IPS-18c (cell line): Measurements from ENCODE around the gene CDR2L.

Source experiments
- H3K4me3 ChIP-seq: 2 replicates; pipeline ENCODE4 v1.7.0; 2013; ENCODE audit warnings: low read depth, mild to moderate bottlenecking, low read length, moderate library complexity; ENCODE audit not compliant: insufficient read depth
- H3K9me3 ChIP-seq: one replicate; pipeline ENCODE4 v1.6.1; 2013; ENCODE audit warnings: mild to moderate bottlenecking, low read length, moderate library complexity; ENCODE audit not compliant: control insufficient read depth, insufficient read depth

The CDR2L gene

DNA sequence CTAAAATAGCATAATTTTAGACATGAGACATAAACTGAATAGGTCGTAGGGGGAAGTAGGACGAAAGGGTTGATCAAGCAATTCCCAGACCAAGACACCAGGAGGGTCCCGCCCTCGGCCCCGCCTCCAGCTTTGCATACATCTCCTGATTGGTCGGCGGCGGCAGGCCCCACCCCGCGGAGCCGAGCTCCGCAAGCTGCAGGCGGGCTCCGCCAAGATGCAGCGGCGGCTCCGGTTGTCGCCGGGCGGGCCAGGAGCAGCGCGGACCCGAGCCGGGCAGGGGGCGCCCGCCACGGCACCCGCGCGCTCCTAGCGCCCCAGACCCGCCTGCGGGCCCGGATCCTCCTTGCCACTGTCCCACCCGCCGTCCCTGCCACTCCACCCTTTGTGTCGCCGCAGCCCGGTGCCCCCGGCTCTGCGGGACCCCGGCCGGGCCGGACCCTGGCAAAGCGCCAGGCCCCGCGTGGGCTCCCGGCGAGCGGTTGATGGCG, at the start of gene CDR2L:
Gene CDR2L (plus strand): TSS at position 215 of the 491 bp plus-strand sequence. CDS start 412 bp downstream, outside the sequence.
- no peaks in the 10 kb centered on the region for H3K9me3 ChIP-seq

DNA sequence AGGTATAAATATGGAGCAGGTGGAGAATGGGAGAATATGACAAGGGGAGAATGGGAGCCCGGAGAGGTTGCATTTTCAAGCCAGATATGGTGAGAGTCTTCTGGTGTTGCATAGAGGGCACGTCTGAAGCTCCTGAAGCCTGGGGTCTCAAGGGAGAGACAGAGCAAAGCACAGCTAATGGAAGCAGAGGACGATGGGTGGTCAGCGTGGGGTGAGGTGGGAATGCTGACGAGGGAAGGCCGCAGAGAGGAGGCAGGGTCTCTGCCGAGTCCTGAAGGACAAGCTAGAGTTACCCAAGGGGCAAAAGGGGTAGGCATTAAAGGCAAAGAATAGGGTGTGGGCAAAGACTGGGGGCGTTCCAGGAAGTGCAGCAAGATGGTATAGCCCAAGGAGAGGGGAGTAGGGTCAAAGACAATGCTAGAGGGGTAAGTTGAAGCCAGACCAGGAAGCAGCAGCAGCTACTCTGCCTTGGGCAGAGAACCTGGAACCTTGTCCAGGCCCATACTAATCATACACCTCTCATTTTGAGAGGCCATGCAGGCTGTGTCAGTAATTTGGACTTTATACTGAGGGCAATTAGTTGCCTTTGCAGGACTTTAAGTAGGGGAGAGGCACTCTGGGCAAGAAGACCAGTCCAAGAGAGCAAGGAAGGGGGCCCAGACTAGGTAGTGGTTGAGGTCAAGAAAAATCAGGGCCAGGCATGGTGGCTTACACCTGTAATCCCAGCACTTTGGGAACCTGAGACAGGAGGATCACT, 49.1 kb upstream of the CDR2L start:
- Histone ChIP-seq H3K9me3 (no peaks in the 10 kb centered on the region), H3K4me3 (no peak overlapping the region)

More for the DNA sequence above, at the start of gene CDR2L:
- H3K4me3 ChIP-seq = peak within 1 kb of the TSS; percentile 88

DNA sequence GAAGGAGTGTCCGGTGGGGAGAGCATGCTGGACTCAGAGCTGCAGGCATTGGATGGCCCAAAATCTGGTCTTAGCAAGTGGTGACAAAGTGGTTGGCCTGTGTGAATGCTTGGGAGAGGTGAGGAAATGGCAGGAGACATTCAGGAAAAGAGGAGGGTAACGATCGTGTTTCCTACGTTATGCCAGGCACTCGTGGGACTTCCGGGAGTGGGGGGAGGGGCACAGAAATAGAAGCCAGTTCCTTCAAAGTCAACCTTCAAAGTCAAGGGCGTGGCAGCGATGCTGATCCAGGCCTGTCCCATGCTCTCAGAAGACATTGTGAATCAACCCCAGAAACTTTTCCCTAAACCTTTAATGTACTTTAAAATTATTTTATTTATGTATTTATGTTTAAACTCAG, 47.9 kb upstream of the CDR2L start:
- H3K9me3 ChIP-seq = no peaks in the 10 kb centered on the region
- H3K4me3 ChIP-seq = no peak overlapping the region

DNA sequence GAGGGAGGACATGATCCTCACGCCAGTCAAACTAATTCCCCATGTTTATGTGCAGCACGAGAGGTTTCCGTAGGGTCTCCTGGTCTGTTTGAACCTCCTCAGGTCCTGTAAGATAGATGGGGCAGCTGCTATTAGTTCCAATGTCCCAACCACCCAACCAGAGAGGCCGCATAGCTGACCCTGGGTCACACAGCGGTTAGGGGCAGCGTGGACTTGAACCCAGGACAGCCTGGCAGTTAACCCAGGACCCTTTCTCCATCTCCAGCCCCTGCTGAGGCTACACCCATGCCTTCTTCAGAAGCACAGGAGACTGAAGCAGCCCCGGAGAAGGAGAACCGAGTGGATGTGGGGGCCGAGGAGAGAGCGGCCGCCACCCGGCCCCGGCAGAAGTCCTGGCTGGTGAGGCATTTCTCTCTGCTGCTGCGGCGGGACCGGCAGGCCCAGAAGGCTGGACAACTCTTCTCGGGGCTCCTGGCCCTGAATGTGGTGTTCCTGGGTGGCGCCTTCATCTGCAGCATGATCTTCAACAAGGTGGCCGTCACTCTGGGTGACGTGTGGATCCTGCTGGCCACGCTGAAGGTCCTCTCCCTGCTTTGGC, 46.2 kb upstream of the CDR2L start:
- H3K4me3 ChIP-seq = no peak overlapping the region

DNA sequence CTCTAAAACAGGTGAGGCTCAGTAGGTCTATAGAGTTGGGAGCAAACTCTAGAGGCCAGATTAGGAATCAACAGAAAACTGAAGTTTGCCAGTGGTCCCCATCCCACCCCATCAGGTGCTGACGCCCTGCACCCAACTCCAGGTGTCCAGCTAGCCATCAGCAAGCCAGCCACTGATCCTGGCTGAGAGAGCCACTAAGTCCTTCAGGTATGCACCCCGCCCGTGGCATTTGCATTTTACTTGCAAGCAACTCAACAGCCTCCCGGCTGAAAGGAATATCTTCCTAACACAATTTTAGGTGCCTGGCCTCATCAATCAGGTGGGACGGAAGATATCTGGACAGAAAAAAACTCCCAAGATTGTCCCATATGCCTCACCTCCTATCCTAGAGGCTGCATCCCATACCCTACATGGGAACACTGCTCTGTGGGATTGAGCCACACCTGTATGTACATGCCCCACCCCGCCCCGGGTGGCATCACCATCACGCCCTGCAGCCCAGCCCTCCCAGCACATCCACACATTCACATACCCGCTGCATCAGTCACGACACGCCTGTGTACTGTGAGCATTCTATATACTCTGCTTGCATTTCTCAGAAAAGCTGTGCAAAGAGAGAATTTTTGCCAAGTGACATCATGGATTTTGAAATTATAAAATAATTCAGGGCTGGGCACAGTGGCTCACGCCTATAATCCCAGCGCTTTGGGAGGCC, 43.5 kb upstream of the CDR2L start:
- H3K9me3 ChIP-seq = no peaks in the 10 kb centered on the region
- no peak overlapping the region for H3K4me3 ChIP-seq

More for the DNA sequence above, 46.2 kb upstream of the CDR2L start:
- no peaks in the 10 kb centered on the region for H3K9me3 ChIP-seq

DNA sequence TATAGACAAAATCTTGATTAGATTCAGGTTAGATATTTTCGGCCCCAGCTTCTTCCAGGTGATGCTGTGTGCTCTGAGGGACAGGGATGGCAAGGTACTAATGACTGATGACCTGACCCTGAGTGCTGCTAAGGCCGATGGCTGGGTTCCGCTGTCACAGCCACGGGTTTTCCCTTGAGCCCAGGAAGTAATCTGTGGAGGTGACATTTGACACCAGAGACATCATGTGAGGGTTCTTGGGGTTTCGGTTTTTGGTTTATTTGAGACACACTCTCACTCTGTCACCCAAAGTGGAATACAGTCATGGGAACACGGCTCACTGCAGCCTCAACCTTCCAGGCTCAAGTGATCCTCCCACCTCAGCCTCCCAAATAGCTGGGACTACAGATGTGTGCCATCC, 41.9 kb upstream of the CDR2L start:
- Histone ChIP-seq H3K4me3 (no peak overlapping the region), H3K9me3 (no peaks in the 10 kb centered on the region)

DNA sequence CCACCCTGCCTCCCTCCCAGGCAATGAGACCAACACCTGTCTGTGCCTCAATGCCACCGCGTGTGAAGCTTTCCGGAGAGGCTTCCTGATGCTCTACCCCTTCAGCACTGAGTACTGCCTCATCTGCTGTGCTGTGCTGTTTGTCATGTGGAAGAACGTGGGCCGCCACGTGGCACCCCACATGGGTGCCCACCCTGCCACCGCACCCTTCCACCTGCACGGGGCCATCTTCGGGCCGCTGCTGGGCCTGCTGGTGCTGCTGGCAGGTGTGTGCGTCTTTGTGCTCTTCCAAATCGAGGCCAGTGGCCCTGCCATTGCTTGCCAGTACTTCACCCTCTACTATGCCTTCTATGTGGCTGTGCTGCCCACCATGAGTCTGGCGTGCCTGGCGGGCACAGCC, 40.8 kb upstream of the CDR2L start:
- H3K4me3 ChIP-seq = no peak overlapping the region
- no peaks in the 10 kb centered on the region for H3K9me3 ChIP-seq

DNA sequence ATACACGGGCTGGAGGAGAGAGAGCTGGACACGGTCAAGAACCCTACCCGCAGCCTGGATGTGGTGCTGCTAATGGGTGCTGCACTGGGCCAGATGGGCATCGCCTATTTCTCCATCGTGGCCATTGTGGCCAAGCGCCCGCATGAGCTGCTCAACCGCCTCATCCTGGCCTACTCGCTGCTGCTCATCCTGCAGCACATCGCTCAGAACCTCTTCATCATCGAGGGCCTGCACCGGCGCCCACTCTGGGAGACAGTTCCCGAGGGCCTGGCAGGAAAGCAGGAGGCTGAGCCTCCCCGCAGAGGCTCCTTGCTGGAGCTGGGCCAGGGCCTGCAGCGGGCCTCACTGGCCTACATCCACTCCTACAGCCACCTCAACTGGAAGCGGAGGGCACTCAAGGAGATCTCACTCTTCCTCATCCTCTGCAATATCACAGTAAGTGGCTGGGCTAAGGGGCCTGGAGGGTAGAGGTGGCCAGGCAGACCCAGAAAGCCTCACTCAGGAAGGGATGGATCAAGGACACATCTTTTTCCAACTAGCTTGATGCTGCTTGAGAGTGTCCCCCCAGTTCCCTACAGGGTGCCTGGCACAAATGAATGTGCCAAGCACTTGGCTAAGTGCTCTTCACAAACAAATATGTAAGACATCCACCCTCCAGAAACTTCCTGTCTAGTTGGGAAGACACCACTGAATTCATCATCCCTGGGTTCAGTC, 40.2 kb upstream of the CDR2L start:
- no peak overlapping the region for H3K4me3 ChIP-seq
- no peaks in the 10 kb centered on the region for H3K9me3 ChIP-seq

DNA sequence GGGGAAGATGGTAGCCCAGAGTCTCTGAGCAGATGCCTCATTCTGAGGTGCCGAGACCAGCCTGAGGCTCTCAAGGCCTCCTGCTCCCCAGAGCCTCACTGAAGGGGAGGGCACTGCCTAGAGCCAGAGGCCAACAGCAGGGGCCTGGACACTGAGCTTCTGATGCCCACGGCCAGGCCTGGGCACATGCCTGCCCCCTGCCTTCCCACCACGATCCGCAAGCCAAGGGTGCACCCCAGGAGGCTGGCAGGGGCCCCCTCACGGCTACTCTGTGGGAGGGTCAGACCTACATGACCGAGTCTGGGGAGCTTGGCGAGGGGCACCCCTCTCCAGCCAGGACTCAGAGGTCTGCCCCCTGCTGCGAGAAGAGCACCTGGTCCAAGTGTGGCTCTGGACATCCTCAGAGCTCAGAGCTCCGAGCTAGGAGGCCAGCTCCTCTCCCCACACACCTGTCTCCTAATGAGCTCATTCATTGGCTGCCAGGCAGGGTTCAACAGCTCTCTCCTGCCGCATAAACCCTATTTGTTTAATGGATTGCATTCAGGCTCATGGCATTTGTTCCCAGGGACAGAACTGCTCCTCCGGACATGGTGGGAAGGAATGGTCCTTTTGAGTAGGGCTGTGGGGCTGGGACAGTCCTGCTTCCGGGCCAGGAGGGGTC, 37.8 kb upstream of the CDR2L start:
- H3K4me3 ChIP-seq = no peak overlapping the region
- H3K9me3 ChIP-seq = peaks cover under 1% of the 10 kb centered on the region

DNA sequence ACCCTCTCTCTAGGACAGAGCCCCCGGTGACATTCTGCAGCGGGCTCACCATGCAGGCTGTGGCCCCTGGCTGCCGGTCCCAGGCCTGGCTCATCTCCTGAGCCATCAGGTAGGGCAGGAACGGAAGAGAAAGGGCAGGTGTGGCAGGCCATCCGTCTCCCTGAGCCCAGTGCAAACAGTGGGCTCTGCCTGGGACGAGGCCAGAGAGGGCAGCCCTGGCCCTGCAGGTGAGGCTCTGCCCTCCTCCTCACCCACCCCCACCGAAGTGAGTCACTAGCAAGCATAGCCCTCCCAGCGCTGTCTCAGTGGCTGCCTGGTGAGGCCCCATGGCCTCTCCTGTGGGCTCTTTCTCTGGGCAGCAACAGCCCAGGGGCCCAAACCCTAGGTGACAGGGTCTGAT, 37.2 kb upstream of the CDR2L start:
- Histone ChIP-seq H3K4me3 (no peak overlapping the region), H3K9me3 (peaks cover 4% of the 10 kb centered on the region)

DNA sequence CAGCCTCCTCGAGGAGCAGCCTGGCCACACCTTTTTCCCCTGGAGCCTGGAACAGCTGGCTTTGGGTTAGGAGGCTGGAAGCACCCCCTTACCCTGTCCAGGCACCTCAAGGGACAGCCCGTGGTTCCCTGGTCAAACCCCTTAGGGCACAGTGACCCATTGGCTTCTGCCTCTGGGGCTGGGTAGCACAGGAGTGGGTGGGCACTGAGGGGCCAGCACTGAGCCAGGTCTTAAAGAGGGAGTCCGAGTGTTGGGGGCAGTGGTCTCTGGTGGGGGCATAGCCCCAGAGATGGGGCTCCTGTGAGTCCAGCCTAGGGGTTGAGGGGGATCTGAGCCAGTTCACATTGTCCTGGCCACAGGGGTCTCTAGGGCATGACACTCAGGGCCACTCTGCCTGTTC, 36.4 kb upstream of the CDR2L start:
- Histone ChIP-seq H3K9me3 (peaks cover 4% of the 10 kb centered on the region), H3K4me3 (no peak overlapping the region)

DNA sequence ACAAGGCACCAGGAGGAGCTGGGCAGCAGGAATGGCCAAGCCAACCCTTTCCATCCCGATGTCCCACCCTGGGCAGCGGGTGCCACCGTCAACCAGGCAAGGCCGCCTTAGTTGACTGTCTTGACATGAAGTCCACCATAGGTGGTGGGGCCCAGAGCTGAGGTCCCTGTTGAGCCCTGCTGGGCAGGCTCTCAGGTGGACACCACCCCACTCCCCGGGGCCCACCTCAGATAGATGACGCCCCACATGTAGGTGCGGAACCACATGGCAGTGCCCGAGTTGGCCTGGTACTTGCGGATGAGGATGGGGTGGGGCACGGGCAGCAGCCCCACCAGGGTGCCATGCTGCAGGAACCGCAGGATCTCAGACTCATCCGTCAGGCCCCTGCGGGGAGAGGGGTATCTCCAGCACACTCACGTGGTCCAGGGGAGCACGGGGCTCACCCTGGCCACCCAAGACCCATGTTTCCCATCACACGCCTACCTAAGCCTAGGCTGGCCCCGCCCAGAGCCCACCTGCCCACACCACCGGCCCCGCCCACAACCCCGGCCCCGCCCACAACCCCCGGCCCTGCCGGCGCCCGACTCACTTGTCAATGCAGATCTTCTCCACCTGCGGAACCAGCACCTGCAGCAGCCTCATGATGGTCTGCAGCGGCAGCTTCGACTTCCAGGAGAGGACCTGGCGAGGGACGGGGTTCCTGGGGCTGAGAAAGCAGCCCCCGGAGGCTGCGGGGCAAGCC, 35.6 kb upstream of the CDR2L start:
- Histone ChIP-seq H3K9me3 (peaks cover 4% of the 10 kb centered on the region), H3K4me3 (no peak overlapping the region)

DNA sequence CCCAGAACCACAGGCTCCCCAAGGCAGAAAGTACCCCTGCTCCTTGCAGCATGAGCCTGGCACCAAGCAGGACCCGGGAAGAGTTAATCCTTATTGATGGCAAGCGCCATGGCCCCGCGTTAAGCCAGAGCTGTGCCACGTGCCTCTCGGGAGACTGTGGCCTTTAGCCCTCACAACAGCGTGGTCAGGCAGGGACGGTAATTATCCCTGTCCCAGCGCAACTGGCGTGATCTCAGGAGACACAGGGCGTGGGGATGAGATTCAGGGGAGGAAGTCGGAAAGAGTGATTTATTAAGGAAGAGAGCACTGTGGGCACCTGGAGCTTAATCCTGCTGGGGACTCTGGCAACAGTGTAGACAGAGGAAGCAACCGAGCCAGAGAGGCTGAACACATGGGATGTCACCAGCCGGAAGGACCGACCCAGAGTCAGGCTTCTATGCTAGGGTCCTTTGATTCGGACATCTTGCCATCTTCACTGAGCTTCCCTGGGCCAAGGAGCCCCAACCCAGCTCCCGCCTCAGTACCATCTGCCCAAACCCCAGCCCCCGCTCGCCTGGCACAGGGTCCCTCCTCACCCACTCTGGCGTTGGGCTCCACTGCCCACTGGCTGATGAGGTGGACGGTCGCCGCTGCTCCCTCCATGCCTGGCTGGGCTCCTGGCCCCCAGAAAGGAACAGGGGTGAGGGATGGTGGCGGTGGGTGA, 34.9 kb upstream of the CDR2L start:
- H3K9me3 ChIP-seq = peaks cover 4% of the 10 kb centered on the region
- no peak overlapping the region for H3K4me3 ChIP-seq

DNA sequence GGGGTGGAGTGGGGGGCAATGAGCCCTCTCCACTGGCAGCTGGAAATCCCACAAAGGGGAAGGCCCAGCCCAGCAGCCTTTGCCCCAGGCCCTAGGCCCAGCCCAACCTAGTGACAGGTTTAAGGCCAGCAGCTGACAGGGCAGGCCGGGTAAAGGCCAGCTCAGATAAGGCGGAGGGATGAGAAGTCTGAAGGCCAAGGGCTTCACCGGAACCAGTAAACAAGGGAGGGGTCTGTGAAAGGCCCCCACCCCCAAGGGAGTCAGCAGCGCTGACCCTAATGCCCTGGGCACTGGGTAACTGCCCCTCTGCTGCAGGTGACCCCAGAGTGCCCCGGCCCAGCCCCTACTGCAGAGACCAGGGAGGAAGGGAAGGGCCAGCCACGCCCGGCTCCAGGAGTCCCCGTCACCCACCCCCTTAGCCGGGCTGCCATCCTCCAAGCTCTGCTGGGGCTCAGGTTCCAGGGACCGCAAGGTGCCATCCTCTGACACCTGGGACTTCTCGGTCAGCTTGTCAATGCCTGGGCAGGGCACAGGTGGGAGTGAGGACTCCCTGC, 34.2 kb upstream of the CDR2L start:
- H3K4me3 ChIP-seq = no peak overlapping the region
- H3K9me3 ChIP-seq = peaks cover 4% of the 10 kb centered on the region

DNA sequence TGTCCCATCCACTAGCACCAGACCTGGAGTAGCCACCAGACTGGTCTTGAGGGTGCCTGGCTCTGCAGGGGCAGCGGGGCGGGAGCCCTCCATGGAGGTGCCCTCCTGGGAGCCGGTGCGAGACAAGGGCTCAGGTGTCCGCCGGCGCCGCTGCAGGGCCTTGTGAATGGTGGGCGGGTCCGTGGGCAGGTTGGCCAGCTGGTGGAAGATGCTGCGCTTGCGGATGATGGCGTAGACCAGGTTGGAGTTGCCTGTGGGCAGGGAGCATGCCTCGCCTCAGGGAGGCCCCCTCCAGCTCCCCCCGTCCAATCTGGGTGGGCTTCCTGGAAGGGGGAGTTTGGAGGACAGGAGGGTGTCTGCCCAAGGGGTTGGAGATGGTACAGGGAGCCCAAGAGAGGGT, 33.3 kb upstream of the CDR2L start:
- H3K4me3 ChIP-seq = no peak overlapping the region

More for the DNA sequence above, 33.3 kb upstream of the CDR2L start:
- H3K9me3 ChIP-seq = peaks cover 4% of the 10 kb centered on the region
